DMS53 treated with DMSO at 0.1 percent for 48 hours (cell line): ENCODE data around the gene FAM124B.

Source experiments
- DNase-seq: peaks from one replicate; lab custom pipeline; 2025; ENCODE audit not compliant: unreplicated experiment; lab: John Stamatoyannopoulos, UW

FAM124B gene

GRCh38 chr2:224401641-224402342 lies at the start of gene FAM124B:
TSS of gene FAM124B (minus strand) at chr2:224402107. CDS start at chr2:224401768, 339 bp downstream.
- no peak for DNase-seq

DNA sequence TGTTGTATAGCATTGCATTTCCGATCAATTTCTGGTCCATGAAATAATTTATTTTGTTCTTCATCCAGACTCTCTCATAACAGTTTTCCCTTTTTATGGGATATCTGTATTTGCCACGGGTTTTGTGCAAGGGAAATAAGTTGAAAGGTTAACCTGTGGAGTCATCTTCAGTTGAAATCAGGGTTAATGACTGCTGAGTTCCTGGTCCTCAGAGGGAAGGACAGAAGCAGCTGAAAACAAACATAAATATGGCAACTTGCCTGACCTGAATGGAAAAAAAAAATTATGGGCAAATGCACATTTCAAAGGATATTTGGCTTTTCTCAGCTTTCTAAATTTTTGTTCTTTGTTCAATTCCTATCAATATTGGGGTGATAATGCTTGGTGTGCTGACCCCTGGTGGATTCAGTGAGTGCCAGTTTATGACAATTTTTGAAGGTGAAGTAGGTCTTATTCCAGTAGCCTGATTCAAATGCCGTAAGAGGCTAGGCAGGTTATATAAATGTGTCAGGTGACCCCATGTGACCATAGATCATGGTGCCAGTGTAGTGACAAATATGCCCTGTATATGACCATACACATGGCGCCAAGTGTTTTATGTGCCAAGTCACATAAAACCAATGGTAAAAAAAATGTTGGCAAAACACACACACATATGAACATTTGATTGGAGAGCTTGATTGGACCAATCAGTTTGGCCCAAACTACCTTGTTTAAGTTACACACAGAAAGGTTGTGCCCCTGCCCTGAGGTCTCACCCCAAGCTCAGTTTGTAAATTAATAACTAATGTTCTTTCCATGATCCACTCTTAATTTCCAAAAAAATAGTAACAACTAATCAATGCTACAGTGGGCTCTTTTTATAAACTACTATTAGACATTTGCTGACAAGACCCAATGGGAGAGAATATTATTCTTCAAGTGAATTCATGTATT lies 47.6 kb upstream of the FAM124B start:
- DNase-seq = no peak

DNA sequence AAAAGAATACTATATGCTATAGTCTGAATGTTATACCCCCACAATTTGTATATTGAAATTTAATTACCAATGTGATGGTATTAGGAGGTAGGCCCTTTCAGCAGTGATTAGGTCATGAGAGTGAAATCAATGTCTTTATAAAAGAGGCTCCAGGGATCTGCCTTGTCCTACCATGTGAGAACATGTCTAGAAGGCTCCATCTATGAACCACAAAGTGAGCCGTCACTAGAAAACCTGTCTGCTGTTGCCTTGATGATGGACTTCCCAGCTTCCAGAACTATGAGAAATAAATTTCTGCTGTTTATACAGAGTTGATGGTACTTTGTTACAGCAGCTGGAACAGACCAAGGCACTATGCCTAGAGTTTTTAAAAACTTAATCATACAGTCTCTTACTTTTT lies 46.3 kb upstream of the FAM124B start:
- DNase-seq = no peak

DNA sequence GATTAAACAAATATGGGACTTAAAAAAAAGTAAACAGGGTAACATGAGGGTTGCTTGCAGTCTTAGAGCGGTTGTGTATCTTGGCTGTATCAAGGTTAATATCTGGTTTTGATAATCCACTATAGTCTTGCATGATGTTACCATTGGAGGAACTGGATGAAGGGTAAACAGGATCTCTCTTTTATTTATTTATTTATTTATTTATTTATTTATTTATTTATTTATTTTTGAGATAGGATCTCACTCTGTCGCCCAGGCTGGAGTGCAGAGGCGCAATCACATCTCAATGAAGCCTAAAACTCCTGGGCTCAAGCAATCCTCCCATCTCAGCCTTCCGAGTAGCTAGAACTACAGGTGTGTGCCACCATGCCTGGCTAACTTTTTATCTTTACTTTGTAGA lies 42.9 kb upstream of the FAM124B start:
- no peak for DNase-seq

GRCh38 chr2:224444021-224444420 lies 42.1 kb upstream of the FAM124B start:
- DNase-seq = no peak

- peak; percentile 54 for DNase-seq
These were observed 40.4 kb upstream of the FAM124B start for GRCh38 chr2:224442071-224442967.

- no peak for DNase-seq
These were observed 39.1 kb upstream of the FAM124B start for GRCh38 chr2:224440988-224441387.

GRCh38 chr2:224438726-224439125 lies 36.8 kb upstream of the FAM124B start:
- no peak for DNase-seq

DNA sequence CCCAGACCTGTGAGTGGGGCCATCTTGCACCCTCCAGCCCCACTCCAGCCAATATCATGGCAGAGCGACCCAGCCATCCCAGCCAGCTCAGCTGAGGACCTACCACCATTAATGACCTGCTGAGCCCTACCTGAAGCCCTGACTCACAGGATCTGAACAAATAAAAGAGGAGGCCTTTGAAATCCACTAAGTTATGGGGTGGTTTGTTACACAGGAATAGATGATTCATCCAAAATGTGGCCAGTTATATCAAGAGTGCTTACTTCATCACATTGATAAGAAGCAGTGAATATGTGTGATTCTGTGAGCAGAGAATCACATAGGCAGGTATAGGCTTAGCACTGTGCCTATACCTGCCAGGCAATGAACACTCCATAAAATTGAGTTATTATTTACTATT lies 34.7 kb upstream of the FAM124B start:
- no peak for DNase-seq

- no peak for DNase-seq
These were observed 32.7 kb upstream of the FAM124B start for GRCh38 chr2:224434618-224435017.

DNA sequence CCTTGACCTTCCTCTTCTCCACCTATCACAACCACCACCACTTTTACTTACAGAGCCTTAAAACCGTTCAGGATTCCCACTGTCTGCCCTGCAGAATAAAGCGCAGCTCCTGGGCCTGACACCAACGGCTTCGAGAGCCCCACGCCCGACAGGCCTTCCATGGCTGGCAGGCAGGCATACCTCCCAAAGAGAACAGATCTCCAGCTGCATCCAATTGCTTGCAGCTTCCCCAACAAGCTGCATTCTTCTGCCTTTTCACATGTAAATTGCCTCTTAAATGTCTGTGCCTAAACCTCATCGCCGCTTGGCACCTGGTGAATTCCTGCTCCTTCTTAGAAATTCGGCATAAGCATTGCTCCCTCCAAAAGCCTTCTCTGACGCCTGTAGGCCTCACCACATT lies 31.5 kb upstream of the FAM124B start:
- DNase-seq = no peak

DNA sequence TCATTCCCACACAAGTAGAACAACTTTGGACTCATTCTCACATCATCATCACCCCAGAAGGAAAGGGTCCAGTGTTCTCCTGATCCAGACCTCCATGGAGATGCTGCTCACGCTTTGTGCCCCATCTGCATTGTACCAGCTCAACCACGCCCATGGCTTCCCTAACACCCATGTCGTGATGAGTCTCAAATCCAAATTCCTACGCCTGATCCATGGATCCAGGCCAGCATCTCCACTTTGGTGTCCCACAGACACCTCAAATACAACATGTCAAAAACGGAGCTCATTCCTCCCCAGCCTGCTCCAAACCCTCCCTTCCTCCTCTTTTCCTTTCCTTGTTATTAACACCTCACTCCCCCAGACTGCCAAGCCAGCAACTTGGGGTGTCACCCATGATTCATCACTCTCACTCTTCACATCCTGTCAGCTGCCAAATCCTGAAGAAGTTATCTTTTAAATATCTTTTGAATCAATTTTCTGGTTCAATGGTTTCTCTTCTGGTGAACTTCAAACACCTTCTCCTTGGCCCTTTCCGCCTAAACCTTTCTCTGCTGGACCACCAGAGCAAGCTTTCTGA lies 30.2 kb upstream of the FAM124B start:
- DNase-seq = no peak

- DNase-seq = no peak
These were observed 27.5 kb upstream of the FAM124B start for GRCh38 chr2:224429441-224429810.

DNA sequence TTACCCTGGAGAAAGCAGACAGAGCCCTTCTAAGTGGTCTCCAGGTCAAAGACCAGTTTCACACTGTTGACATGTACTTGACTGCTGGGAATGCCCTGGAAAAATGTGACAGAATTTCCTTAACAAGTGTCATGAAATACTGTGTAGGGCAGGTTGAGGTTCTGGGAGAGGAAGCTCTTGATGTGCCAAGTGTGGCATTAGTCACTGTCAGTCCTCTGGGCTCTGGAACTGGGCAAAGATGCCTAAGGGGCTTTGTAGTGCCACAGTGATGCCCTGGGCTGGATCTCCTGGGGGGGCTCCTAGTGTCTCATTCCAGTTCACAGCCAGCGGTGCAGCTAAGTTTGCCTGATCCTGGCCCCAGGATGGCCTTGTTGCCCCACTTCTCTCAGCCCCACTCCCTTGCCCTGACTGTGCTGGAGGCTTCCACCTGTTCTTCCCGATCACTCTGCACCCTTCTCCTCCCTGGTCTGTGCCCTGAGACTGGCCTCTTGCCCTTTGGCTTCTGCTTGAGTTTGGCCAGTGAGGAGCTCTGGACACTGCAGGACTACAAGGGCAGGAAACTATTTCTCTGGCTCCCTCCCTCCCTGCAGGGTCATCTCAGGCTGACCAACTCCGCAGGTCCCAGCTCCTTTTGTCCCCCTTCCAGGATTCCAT lies 27.0 kb upstream of the FAM124B start:
- DNase-seq = no peak

- no peak for DNase-seq
These were observed 25.6 kb upstream of the FAM124B start for GRCh38 chr2:224427471-224427870.

DNA sequence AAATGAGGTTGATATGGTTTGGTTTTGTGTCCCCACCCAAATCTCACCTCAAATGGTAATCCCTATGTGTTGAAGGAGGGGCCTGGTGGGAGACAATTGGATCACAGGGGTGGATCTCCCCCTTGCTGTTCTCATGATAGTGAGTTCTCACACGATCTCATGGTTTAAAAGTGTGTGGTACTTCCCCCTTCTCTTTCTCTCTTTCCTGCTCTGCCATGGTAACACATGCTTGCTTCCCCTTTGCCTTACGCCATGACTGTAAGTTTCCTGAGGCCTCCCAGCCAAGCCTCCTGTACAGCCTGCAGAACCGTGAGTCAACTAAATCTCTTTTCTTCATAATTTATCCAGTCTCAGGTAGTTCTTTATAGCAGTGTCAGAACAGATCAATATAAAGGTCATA lies 24.7 kb upstream of the FAM124B start:
- no peak for DNase-seq

GRCh38 chr2:224421065-224421464 lies 19.2 kb upstream of the FAM124B start:
- DNase-seq = no peak

- no peak for DNase-seq
These were observed 16.0 kb upstream of the FAM124B start for GRCh38 chr2:224417947-224418346.

DNA sequence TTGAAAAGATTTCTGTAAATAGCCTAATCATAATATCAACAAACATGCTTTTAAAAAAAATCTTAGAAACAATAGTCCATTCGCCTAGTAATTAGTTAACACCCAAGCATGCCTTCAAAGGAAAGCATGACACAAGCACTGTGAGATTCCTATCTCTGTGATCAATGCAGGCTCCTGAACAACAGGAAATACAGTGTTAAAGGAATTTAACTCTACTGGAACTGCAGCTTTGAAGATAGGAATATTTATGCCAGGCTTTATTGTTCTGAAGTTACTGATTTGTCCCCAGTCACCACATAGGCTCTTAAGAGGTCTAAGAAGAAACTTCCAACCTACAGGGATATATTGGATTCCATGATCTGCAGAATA lies 15.4 kb upstream of the FAM124B start:
- no peak for DNase-seq

GRCh38 chr2:224416656-224417360 lies 14.9 kb upstream of the FAM124B start:
- DNase-seq = no peak
